GM12873 (cell line): ENCODE results near the gene TMEM190.

ENCODE experiments used
- TF ChIP-seq, protein P1 (sequence below): IDR thresholded peaks from 2 replicates; pipeline ENCODE4 v1.5.1; 2012; ENCODE audit warnings: low read depth, mild to moderate bottlenecking, moderate library complexity, low read length, control low read depth; ENCODE audit not compliant: insufficient read depth; ENCODE audit errors: missing control alignments

The TMEM190 gene

DNA sequence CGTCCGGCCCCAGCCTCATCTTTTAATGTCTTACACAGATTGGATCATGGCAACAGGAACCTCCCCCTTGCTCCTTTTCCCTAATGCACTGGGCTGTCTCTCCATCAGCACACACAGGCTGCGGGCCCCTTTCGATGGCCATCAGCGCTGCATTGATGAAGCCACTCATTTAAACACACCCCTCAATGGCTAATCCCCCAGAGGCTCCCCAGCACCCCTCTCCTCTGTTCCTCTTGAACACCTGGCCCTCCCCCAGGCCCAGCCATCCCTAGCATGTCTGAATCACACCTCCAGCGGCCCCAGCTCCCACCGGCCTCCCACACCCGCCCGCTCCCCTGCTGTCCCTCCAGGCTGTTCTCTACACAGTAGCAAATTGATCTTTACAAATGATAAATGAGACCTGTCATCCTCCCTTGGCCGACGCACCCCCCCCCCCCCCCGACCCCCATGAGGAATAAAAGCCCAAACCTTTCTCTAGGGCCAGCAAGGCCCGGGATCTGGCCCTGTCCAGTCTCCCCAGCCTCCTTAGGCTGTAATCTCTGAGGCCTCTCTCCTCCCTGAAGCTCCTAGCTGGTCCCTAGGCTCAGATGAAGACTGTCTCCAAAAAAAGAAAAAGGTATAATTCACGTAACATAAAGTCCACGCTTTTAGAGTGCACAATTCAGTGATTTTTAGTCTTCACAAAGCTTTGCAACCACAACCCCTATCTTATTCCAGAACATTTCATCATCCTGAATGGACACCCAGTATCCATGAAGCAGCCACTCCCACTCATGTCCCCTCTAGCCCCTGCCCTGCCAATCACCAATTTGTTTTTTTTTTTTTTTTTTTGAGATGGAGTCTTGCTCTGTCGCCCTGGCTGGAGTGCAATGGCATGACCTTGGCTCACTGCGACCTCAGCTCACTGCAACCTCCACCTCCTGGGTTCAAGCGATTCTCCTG is 16.5 kb downstream of the TMEM190 start:
- TF ChIP-seq, protein P1, sequence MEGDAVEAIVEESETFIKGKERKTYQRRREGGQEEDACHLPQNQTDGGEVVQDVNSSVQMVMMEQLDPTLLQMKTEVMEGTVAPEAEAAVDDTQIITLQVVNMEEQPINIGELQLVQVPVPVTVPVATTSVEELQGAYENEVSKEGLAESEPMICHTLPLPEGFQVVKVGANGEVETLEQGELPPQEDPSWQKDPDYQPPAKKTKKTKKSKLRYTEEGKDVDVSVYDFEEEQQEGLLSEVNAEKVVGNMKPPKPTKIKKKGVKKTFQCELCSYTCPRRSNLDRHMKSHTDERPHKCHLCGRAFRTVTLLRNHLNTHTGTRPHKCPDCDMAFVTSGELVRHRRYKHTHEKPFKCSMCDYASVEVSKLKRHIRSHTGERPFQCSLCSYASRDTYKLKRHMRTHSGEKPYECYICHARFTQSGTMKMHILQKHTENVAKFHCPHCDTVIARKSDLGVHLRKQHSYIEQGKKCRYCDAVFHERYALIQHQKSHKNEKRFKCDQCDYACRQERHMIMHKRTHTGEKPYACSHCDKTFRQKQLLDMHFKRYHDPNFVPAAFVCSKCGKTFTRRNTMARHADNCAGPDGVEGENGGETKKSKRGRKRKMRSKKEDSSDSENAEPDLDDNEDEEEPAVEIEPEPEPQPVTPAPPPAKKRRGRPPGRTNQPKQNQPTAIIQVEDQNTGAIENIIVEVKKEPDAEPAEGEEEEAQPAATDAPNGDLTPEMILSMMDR = no peak

- TF ChIP-seq, protein P1 = no peak
Measured at GRCh38 chr19:55398200-55398925, 21.7 kb downstream of the TMEM190 start.

DNA sequence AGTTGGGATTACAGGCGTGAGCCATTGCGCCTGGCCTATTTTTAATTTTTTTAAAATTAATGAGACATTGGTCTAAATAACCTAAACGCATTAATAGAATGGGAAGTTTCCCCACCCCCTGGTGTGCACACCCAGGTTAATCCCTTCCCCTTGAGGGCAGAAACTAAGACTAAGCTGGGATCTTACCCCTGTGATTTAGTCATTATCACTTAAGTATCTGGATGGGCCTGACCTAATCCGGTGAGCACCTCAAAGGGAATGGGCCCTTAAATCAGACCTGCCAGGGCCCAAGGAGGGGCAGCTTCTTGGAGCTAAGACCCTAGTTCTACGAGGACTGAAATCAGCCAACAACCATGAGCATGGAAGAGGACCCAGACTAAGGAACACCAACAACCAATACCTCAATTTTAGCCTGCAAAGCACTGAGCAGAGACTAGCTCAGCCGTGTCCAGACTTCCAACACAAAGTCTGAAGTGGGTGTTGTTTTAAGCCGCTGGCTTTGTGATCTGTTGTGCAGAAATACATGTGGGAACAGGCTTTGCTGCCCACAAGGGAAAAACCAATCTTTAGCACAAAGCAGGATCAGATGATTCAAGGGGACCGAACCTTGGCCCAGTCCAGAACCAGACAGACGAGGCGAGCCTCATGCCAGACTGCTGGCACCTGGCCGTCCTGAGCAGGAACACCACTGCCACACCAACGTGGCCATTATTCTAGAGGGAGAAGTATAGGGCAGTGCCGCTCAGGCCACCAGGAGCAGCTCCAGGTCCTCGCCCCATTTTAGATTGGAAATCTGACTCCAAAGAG is 23.9 kb downstream of the TMEM190 start:
- TF ChIP-seq, protein P1 = no peak

DNA sequence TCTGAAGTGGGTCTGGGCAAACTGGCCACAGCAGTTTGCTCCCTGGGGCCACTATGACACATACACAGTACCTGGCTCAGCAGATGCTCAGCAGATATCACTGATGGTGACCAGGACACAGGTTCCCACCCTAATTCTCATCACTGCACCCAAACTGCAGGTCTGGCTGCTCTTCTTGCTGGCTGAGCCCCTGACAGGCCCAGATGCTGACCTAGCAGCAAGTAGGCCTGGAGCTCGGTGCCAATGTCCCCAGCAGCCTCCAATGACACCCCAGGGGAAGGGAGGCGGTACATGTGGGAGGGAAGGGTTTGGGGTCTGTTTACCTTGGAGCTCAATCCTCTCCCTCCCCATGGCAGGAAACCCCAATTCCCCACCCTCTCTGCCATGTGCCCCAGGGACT is 25.9 kb downstream of the TMEM190 start:
- TF ChIP-seq, protein P1 = no peak

- TF ChIP-seq, protein P1 = no peak
Measured at GRCh38 chr19:55405638-55406037, 29.0 kb downstream of the TMEM190 start.

GRCh38 chr19:55406091-55406825 is 29.6 kb downstream of the TMEM190 start:
- TF ChIP-seq, protein P1 = no peak
